Fibroblast of the aortic adventitia (primary cell): ENCODE measurements around the gene ZNF44. TPM values are rescaled to one million over a fixed set of nuclear protein-coding genes. Genes with fewer than 3 reads are reported as not detected.

Experiments used
- DNase-seq: peaks from one replicate; pipeline ENCODE4 v3.0.0-alpha.2; 2010; ENCODE audit warnings: low read depth
- H3K4me3 ChIP-seq: 2 replicates; pipeline ENCODE4 v1.5.1; 2011; ENCODE audit warnings: low read depth, mild to moderate bottlenecking, control low read depth, low read length, moderate library complexity
- total RNA-seq: library from RNA; depleted of rRNA; stranded (reverse); fragments of >200 nt; gene quantifications from 2 replicates; pipeline ENCODE4 v1.2.3, GENCODE V29; 2012; ENCODE audit warnings: low replicate concordance
- TF ChIP-seq, protein P1 (sequence below): IDR thresholded peaks from 2 replicates; pipeline ENCODE4 v1.5.1; 2011; ENCODE audit warnings: mild to moderate bottlenecking, low read length, control low read depth, inconsistent platforms; ENCODE audit not compliant: insufficient read depth

Gene ZNF44
- total RNA-seq, 1 donor = 5.3 TPM

DNA sequence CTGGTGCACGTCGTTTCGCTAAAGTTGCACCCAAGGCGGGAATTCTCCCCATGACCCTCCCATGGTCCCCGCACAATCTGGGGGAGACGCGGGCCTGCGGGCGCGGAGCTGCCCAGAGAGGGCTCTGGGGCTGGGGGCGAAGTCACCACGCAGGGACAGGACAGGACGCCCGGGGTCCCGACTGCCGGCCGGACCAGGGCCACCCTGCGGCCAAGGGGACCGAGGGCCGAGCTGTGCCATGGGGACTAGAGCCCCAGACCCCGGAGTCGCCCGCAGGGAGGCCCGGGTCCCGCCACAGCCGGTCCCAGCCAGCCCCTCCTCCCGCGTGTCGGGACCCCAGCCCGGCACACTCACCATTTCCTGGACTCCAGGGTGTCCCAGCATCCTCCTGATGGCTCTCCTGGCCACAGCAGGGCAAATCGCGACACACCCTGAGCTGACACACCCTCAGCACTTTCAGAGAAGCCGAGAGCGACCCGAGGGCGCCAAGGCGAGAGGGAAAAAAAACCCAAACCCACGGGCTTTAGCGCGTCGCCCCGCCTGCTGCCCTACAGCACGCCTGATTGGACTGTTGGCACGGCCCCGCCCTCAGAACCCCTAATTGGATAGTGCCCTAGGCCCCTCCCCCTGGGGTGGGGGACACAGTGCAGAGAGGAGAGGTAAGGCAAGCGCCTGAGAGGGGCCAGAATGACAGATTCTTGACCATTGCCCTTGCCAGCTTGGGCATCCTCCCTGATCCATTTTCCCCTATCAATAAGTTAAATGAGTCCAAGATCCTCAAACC is 28.6 kb downstream of the ZNF44 start:
- H3K4me3 ChIP-seq = no peak overlapping the region

DNA sequence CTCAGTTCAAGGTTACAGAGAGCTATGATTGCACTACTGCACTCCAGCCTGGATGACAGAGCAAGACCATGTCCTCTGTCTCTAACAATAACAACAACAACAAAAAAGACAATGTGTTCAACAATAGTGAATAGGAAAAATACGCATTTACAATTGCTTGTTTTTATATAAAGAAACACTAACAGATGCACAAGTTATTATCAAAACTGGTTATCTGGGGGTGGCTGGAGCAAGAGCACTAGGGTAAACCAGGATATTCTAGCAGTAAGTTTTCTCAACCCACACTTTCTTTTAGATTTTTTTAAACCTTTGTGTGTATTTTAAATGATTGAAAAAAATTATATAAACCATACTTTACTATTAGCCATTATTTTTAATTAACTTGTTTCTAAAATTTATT is 33.1 kb downstream of the ZNF44 start:
- TF ChIP-seq, protein P1, sequence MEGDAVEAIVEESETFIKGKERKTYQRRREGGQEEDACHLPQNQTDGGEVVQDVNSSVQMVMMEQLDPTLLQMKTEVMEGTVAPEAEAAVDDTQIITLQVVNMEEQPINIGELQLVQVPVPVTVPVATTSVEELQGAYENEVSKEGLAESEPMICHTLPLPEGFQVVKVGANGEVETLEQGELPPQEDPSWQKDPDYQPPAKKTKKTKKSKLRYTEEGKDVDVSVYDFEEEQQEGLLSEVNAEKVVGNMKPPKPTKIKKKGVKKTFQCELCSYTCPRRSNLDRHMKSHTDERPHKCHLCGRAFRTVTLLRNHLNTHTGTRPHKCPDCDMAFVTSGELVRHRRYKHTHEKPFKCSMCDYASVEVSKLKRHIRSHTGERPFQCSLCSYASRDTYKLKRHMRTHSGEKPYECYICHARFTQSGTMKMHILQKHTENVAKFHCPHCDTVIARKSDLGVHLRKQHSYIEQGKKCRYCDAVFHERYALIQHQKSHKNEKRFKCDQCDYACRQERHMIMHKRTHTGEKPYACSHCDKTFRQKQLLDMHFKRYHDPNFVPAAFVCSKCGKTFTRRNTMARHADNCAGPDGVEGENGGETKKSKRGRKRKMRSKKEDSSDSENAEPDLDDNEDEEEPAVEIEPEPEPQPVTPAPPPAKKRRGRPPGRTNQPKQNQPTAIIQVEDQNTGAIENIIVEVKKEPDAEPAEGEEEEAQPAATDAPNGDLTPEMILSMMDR = no peak
- H3K4me3 ChIP-seq = no peak overlapping the region
- DNase-seq = no peak

More for the DNA sequence above, 28.6 kb downstream of the ZNF44 start:
- TF ChIP-seq, protein P1 = no peak
- DNase-seq = no peak

DNA sequence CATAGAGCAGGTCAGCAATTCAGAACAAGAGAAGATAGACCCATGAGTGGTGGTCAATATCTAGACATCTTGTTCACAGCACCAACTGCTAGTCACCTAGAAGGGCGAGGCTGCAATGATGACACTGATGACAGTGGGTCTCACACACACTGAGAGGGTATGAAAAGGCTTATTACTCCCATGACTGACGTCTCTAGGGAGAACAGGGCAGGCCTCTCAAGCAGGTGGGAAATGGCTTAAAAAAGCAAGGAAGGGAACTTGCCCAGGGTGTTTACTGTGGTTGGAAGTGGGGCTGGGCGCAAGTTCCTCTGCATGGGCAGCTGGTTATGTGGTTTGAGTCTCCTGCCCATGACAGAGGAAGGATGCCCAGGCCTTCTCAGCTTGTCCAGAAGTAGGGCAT is 33.8 kb downstream of the ZNF44 start:
- DNase-seq = no peak
- no peak overlapping the region for H3K4me3 ChIP-seq
- TF ChIP-seq, protein P1 = no peak

DNA sequence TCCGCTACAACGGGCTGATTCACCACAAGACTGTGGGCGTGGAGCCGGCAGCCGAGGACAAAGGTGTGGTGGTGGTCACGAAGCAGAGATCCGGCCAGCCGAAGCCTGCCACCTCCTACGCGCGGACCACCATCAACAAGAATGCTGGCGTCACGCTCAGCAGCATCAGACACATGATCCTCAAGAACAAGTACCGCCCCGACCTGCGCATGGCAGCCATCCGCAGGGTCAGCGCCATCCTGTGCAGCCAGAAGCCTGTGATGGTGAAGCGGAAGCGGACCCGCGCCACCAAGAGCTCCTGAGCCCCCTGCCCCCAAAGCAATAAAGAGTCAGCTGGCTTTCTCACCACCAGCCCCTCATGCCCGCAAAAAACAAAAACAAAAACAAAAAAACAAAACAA is 34.4 kb downstream of the ZNF44 start:
- TF ChIP-seq, protein P1 = no peak
- H3K4me3 ChIP-seq = no peak overlapping the region
- no peak for DNase-seq

DNA sequence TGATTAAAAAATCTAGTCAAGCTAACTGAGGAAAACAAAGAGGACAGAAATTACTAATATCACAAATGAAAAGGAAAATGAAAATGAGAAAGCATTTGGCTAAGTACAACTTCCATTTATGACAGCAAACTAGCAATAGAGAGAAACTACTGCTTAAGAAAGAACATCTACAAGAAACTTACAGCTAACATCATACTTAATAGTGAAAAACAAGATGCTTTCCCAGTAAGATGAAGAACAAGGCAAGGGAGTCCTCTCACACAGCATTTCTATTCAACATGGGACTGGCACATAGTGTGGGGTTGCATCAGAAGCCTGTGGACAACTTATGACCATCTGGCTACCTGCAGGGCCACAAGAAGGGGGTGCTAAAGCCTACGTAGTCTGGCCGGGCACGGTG is 39.3 kb downstream of the ZNF44 start:
- TF ChIP-seq, protein P1 = no peak
- DNase-seq = no peak
- no peak overlapping the region for H3K4me3 ChIP-seq

DNA sequence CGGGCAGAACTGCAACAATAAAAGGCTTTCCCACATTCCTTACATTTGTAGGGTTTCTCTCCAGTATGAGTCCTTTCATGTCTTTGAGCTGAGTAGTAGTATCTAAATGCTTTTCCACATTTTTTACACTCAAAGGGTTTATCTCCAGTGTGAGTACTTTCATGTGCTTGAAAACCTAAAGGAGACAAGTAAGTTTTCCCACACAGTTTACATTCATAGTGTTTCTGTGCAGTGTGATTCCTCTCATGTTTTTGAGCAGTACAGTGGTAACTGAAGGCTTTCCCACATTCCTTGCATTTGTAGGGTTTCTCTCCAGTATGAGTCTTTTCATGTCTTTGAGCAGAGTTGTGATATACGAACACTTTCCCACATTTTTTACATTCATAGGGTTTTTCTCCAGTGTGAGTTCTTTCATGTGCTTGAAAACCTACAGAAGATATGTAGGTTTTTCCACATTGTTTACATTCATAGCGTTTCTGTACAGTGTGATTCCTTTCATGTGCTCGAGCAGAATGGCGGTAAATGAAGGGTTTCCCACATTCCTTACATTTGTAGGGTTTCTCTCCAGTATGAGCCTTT is 47.0 kb downstream of the ZNF44 start:
- TF ChIP-seq, protein P1 = no peak
- H3K4me3 ChIP-seq = no peak overlapping the region
- DNase-seq = no peak
